Kidney (tissue), 14 donors: ENCODE data around the gene KCNJ15. TPM values are rescaled to one million over a fixed set of nuclear protein-coding genes. Genes with fewer than 3 reads are reported as not detected.

Experiments
- DNase-seq, 5 donors: peaks; one replicate each; pipeline ENCODE4 v3.0.0-alpha.2; 2013 to 2020
- FAIRE-seq: peaks from 2 replicates; lab custom pipeline; 2012; peaks lifted over from hg19 to GRCh38; lab: Jason Lieb, UNC
- H3K27ac ChIP-seq, 2 donors: one replicate each; pipeline ENCODE4 v1.7.0; 2013; ENCODE audit warnings: low read depth in 2 of 2, low read length in 2 of 2, inconsistent platforms in 1 of 2
- H3K27me3 ChIP-seq: one replicate; pipeline ENCODE4 v1.7.1; 2013; ENCODE audit warnings: low read length, inconsistent platforms; ENCODE audit not compliant: control insufficient read depth, insufficient read depth
- H3K36me3 ChIP-seq, 3 donors: one replicate each; pipeline versions ENCODE4 v1.7.0 to v1.7.1; 2013; ENCODE audit warnings: low read length in 3 of 3, control low read depth in 1 of 3, inconsistent platforms in 1 of 3; ENCODE audit not compliant: insufficient read depth in 3 of 3, control insufficient read depth in 2 of 3
- H3K4me1 ChIP-seq, 3 donors: one replicate each; pipeline versions ENCODE4 v1.7.0 to v1.7.1; 2013; ENCODE audit warnings: low read length in 3 of 3, inconsistent platforms in 1 of 3, low read depth in 1 of 3; ENCODE audit not compliant: control insufficient read depth in 2 of 3, insufficient read depth in 2 of 3
- H3K4me3 ChIP-seq, 3 donors: one replicate each; pipeline versions ENCODE4 v1.7.0 to v1.8.1; 2013; ENCODE audit warnings: low read length in 3 of 3, control low read depth in 1 of 3, inconsistent platforms in 1 of 3
- H3K9ac ChIP-seq, 3 donors: one replicate each; pipeline versions ENCODE4 v1.7.0 to v1.7.1; 2013; ENCODE audit warnings: low read length in 3 of 3, control low read depth in 1 of 3, inconsistent platforms in 1 of 3
- H3K9me3 ChIP-seq, 3 donors: one replicate each; pipeline versions ENCODE4 v1.7.0 to v1.7.1; 2013; ENCODE audit warnings: low read length in 3 of 3, control low read depth in 1 of 3, inconsistent platforms in 1 of 3; ENCODE audit not compliant: control insufficient read depth in 2 of 3, insufficient read depth in 1 of 3
- CTCF ChIP-seq: IDR thresholded peaks from 3 replicates; pipeline ENCODE4 v1.5.1; 2012; ENCODE audit warnings: mild to moderate bottlenecking, moderate library complexity, borderline replicate concordance; ENCODE audit not compliant: insufficient read depth; ENCODE audit errors: extremely low read depth
- intact Hi-C: fragments of 100-400 bp; cut with DNase I; formaldehyde crosslinking; loops from one replicate; pipeline ENCODE4 v1.11.1; 2022
- polyA plus RNA-seq: library from polyadenylated mRNA; stranded (reverse); fragments of 350-450 nt; fragmentation: Illumina TruSeq; extraction: RNeasy Lipid Tissue Mini Kit (QIAGEN cat#74804); gene quantifications from one replicate; pipeline ENCODE4 v1.2.3, GENCODE V29; 2014; ENCODE audit warnings: low read depth, low replicate concordance; ENCODE audit not compliant: insufficient read depth
- total RNA-seq: library from RNA; stranded (reverse); fragmentation: NEBNext Ultra II Directional; extraction: Animal tissue kit (Norgen Biotek cat#: 25700); gene quantifications from one replicate; pipeline ENCODE4 v1.2.1, GENCODE V29; 2021
- donor health status: control.
- donor health status: control.
- donor health status: control.
- donor health status: control.
- donor health status: control.
- donor health status: DM: yes; HTN: yes; CAD: no.
- donor health status: Normal renal cell carcinoma (clear cell type).

Gene KCNJ15
- total and polyA plus RNA-seq, 2 donors from 2014 or later, result 102 to 142 TPM

- no peak for TF ChIP-seq CTCF
- intact Hi-C loops, result no loop called here
- Histone ChIP-seq H3K9me3 (no peaks in the 10 kb centered on the region), H3K9ac (no peak overlapping the region), H3K36me3 (no peaks in the 10 kb centered on the region), H3K4me1 (no peaks in the 10 kb centered on the region), H3K4me3 (no peak overlapping the region), H3K27me3 (no peaks in the 10 kb centered on the region), H3K27ac (no peak overlapping the region)
- FAIRE-seq (no peak), DNase-seq (no peak)
These were observed 86.9 kb downstream of the KCNJ15 start for GRCh38 chr21:38343691-38344090.

DNA sequence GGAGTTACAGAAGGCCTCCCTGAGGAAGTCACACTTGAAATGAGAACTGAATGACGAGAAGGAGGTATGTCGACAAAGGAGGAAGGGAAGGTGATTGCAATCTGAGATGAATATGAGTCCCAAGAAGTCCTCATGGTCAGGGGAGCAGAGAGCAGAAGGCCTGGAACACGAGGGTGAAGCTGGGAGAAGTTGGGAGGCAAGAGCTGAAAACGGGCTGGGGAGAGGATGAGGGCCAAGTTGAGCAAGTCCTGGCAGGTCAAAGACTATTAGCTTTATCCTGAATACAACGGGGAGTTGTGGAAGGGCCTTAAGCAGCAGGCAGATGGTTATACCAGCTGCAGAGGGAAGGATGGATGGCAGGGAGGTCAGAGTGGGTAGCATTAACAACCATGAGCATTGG is 89.5 kb downstream of the KCNJ15 start:
- intact Hi-C loops, result no loop called here

DNA sequence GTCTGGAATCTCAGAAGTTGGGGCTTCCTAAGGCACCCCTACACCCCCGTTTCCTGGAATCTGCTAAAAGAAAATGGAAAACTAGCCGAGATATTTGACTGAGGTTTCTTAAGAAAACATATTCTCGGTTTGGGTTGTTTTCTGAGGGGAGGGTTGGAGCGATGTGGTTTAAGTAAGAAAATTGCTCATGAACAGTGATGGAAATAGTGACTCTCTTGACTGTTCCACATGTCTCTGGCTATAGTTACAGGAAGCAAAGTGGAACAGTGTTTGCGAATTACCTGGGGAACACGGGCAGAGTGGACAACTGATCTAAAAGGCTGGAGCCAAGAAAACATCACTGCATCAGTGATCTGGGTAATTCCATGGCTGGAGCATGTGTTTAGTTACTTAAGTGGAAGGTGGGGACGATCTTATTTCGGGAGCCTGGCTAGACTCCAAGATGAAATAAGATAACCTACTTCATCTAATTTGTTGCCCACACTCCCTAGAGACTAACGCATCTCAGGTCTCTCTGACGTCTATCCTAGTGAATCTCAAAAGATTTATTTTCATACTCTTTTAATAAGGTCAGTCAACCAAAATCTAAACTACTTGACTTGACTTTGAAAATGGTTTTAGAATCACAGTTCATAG is 92.4 kb downstream of the KCNJ15 start:
- H3K9me3 ChIP-seq, result no peaks in the 10 kb centered on the region
- no peak overlapping the region for H3K4me3 ChIP-seq
- H3K9ac ChIP-seq, result no peak overlapping the region
- peaks cover 2 to 9% (median 4%) of the 10 kb centered on the region in 3 donors for H3K4me1 ChIP-seq
- intact Hi-C loops, result no loop called here
- no peaks in the 10 kb centered on the region for H3K36me3 ChIP-seq
- DNase-seq (peak in 3 of 5 donors; percentile 50 to 86 (median 81)), FAIRE-seq (no peak)
- no peak overlapping the region for H3K27ac ChIP-seq
- no peaks in the 10 kb centered on the region for H3K27me3 ChIP-seq
- TF ChIP-seq CTCF, result no peak

More for the DNA sequence above, 89.5 kb downstream of the KCNJ15 start:
- no peak for FAIRE-seq
- Histone ChIP-seq H3K27me3 (no peaks in the 10 kb centered on the region), H3K4me1 (no peaks in the 10 kb centered on the region), H3K9ac (no peak overlapping the region), H3K9me3 (no peaks in the 10 kb centered on the region), H3K27ac (no peak overlapping the region), H3K4me3 (no peak overlapping the region), H3K36me3 (no peaks in the 10 kb centered on the region)
- TF ChIP-seq CTCF, result no peak
- DNase-seq, result no peak
